Ovary (tissue), 3 donors: ENCODE results near the gene EPB41L2.

Experiments used
- CTCF ChIP-seq, 3 donors: fragments of 450-650 bp in 2 of 3; fragments of 200-600 bp in 1 of 3; IDR thresholded peaks; one replicate each; pipeline versions ENCODE4 v1.5.1 to v1.8.0; 2016 to 2022; ENCODE audit warnings: antibody characterized with exemption in 3 of 3, mild to moderate bottlenecking in 1 of 3
- POLR2A ChIP-seq: fragments of 450-650 bp; IDR thresholded peaks from one replicate; pipeline ENCODE4 v1.6.1; 2017; ENCODE audit warnings: antibody characterized with exemption, mild to moderate bottlenecking, moderate library complexity
- donor health status: DM: no; HTN: no; CAD: no.

- no peak for TF ChIP-seq CTCF (IDR thresholded peaks at IDR 0.05)
- no peak for TF ChIP-seq POLR2A
Measured at GRCh38 chr6:130927305-130927704, 135.7 kb downstream of the EPB41L2 start.
